KOPT-K1 (cell line): ENCODE results near the gene ARMC3.
"Not testable (repeated sequence)": the region's sequence is repeated elsewhere in the genome, so short reads cannot be mapped to it uniquely, and the experiment has no call there.

ENCODE experiments used
- H3K27ac ChIP-seq: fragments of 200-600 bp; sonication (generic); 2 replicates; pipeline ENCODE4 v1.5.1; 2016; ENCODE audit warnings: antibody characterized with exemption, mild to moderate bottlenecking, low read depth, low read length; ENCODE audit not compliant: poor library complexity, severe bottlenecking
- H3K36me3 ChIP-seq: fragments of 200-600 bp; sonication (generic); 2 replicates; pipeline ENCODE4 v1.5.1; 2017; ENCODE audit warnings: antibody characterized with exemption, mild to moderate bottlenecking, low read length, moderate library complexity; ENCODE audit not compliant: insufficient read depth
- H3K9me3 ChIP-seq: fragments of 200-600 bp; sonication (generic); 2 replicates; pipeline ENCODE4 v1.5.1; 2017; ENCODE audit warnings: antibody characterized with exemption, low read length, mild to moderate bottlenecking; ENCODE audit not compliant: insufficient read depth, poor library complexity, severe bottlenecking

The ARMC3 gene

GRCh38 chr10:22911889-22912762, 15.7 kb upstream of the ARMC3 start:
- H3K27ac ChIP-seq = no peak overlapping the region
- H3K36me3 ChIP-seq = no peaks in the 10 kb centered on the region
- H3K9me3 ChIP-seq = peaks cover 29% of the 10 kb centered on the region

- H3K27ac ChIP-seq = no peak overlapping the region
- H3K9me3 ChIP-seq = peaks cover 28% of the 10 kb centered on the region
Observed at GRCh38 chr10:22912763-22913384, 15.0 kb upstream of the ARMC3 start.

GRCh38 chr10:22913474-22914092, 14.3 kb upstream of the ARMC3 start:
- H3K36me3 ChIP-seq = no peaks in the 10 kb centered on the region
- H3K27ac ChIP-seq = no peak overlapping the region
- peaks cover 24% of the 10 kb centered on the region for H3K9me3 ChIP-seq

More at GRCh38 chr10:22912763-22913384, 15.0 kb upstream of the ARMC3 start:
- H3K36me3 ChIP-seq = no peaks in the 10 kb centered on the region

- Histone ChIP-seq H3K9me3 (peaks cover 9% of the 10 kb centered on the region), H3K36me3 (no peaks in the 10 kb centered on the region), H3K27ac (no peak overlapping the region)
Observed at GRCh38 chr10:22915314-22915713, 12.5 kb upstream of the ARMC3 start.

GRCh38 chr10:22925088-22925487, 2.8 kb upstream of the ARMC3 start:
- Histone ChIP-seq H3K9me3 (peaks cover 19% of the 10 kb centered on the region), H3K27ac (no peak overlapping the region), H3K36me3 (no peaks in the 10 kb centered on the region)

- Histone ChIP-seq H3K36me3 (no peaks in the 10 kb centered on the region), H3K27ac (no peak overlapping the region), H3K9me3 (peaks cover 19% of the 10 kb centered on the region)
Observed at GRCh38 chr10:22927166-22927565, 687 bp upstream of the ARMC3 start.

GRCh38 chr10:22929053-22929452, 1.2 kb downstream of the ARMC3 start:
- not testable (repeated sequence) for H3K27ac ChIP-seq, H3K36me3 ChIP-seq
- H3K9me3 ChIP-seq = peaks cover 13% of the 10 kb centered on the region

- H3K27ac ChIP-seq = no peak overlapping the region
- peaks cover 13% of the 10 kb centered on the region for H3K9me3 ChIP-seq
- H3K36me3 ChIP-seq = no peaks in the 10 kb centered on the region
Observed at GRCh38 chr10:22931948-22932347, 4.1 kb downstream of the ARMC3 start.

GRCh38 chr10:22932626-22933370, 4.9 kb downstream of the ARMC3 start:
- H3K36me3 ChIP-seq = no peaks in the 10 kb centered on the region
- H3K27ac ChIP-seq = no peak overlapping the region
- H3K9me3 ChIP-seq = peaks cover 4% of the 10 kb centered on the region

- Histone ChIP-seq H3K36me3 (no peaks in the 10 kb centered on the region), H3K27ac (no peak overlapping the region), H3K9me3 (no peaks in the 10 kb centered on the region)
Observed at GRCh38 chr10:22934726-22935125, 6.9 kb downstream of the ARMC3 start.

- no peaks in the 10 kb centered on the region for H3K36me3 ChIP-seq
- H3K27ac ChIP-seq = no peak overlapping the region
- peaks cover 4% of the 10 kb centered on the region for H3K9me3 ChIP-seq
Observed at GRCh38 chr10:22942437-22942836, 14.6 kb downstream of the ARMC3 start.

GRCh38 chr10:22945934-22946673, 18.3 kb downstream of the ARMC3 start:
- Histone ChIP-seq H3K9me3 (peaks cover 20% of the 10 kb centered on the region), H3K27ac (no peak overlapping the region), H3K36me3 (no peaks in the 10 kb centered on the region)

GRCh38 chr10:22954970-22955369, 27.1 kb downstream of the ARMC3 start:
- H3K27ac ChIP-seq = no peak overlapping the region
- H3K36me3 ChIP-seq = no peaks in the 10 kb centered on the region
- peaks cover 5% of the 10 kb centered on the region for H3K9me3 ChIP-seq

GRCh38 chr10:22958338-22958737, 30.5 kb downstream of the ARMC3 start:
- no peak overlapping the region for H3K27ac ChIP-seq
- no peaks in the 10 kb centered on the region for H3K9me3 ChIP-seq
- H3K36me3 ChIP-seq = no peaks in the 10 kb centered on the region
